ENCODE data around the gene CRACR2A.

DNA sequence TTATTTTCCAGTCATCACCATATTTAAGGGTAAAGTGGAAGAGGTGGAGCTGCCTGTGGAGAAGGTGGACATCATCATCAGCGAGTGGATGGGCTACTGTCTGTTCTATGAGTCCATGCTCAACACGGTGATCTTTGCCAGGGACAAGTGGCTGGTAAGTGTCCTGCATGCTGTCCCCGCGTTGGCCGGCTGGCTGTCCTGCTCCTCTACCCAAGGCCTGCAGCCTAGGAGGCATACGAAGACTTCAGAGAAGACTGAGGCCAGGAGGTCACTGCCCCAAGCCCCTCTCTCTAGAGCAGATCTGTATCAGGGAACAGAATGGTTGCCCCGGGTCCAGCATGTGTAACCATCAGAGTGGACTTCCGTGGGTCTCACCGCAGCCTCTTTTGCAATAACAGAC, 184.2 kb downstream of the CRACR2A start:
- TF ChIP-seq, protein P1, sequence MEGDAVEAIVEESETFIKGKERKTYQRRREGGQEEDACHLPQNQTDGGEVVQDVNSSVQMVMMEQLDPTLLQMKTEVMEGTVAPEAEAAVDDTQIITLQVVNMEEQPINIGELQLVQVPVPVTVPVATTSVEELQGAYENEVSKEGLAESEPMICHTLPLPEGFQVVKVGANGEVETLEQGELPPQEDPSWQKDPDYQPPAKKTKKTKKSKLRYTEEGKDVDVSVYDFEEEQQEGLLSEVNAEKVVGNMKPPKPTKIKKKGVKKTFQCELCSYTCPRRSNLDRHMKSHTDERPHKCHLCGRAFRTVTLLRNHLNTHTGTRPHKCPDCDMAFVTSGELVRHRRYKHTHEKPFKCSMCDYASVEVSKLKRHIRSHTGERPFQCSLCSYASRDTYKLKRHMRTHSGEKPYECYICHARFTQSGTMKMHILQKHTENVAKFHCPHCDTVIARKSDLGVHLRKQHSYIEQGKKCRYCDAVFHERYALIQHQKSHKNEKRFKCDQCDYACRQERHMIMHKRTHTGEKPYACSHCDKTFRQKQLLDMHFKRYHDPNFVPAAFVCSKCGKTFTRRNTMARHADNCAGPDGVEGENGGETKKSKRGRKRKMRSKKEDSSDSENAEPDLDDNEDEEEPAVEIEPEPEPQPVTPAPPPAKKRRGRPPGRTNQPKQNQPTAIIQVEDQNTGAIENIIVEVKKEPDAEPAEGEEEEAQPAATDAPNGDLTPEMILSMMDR (IDR thresholded peaks at IDR 0.05), result no peak
- TF ChIP-seq POLR2A (IDR thresholded peaks at IDR 0.05), result no peak

Measured in right lobe of liver (tissue), 4 donors.